ENCODE data around the gene KTN1.

Gene KTN1

GRCh38 chr14:55572578-55572977 lies 7.4 kb upstream of the KTN1 start:
- no peak for DNase-seq (ENCODE audit: low read depth)

- no peak for DNase-seq (ENCODE audit: low read depth)
These were observed 5.0 kb upstream of the KTN1 start for GRCh38 chr14:55574988-55575387.

- DNase-seq (ENCODE audit: low read depth): peak; percentile 46
These were observed 2.8 kb upstream of the KTN1 start for GRCh38 chr14:55577229-55577628.

GRCh38 chr14:55578511-55578910 lies 1.5 kb upstream of the KTN1 start:
- no peak for DNase-seq (ENCODE audit: low read depth)

GRCh38 chr14:55580470-55581341 lies 699 bp downstream of the KTN1 start:
- DNase-seq (ENCODE audit: low read depth): peak; percentile 50

- DNase-seq (ENCODE audit: low read depth): no peak
These were observed 1.4 kb downstream of the KTN1 start for GRCh38 chr14:55581342-55581771.

GRCh38 chr14:55582746-55583145 lies 2.7 kb downstream of the KTN1 start:
- DNase-seq (ENCODE audit: low read depth): no peak

GRCh38 chr14:55583942-55584468 lies 4.0 kb downstream of the KTN1 start:
- no peak for DNase-seq (ENCODE audit: low read depth)

- DNase-seq (ENCODE audit: low read depth): peak; percentile 65
These were observed 5.8 kb downstream of the KTN1 start for GRCh38 chr14:55585854-55586253.

GRCh38 chr14:55586411-55586810 lies 6.4 kb downstream of the KTN1 start:
- peak; percentile 27 for DNase-seq (ENCODE audit: low read depth)

GRCh38 chr14:55587847-55588246 lies 7.8 kb downstream of the KTN1 start:
- DNase-seq (ENCODE audit: low read depth): no peak

GRCh38 chr14:55588259-55588699 lies 8.3 kb downstream of the KTN1 start:
- DNase-seq (ENCODE audit: low read depth): peak; percentile 53

- DNase-seq (ENCODE audit: low read depth): no peak
These were observed 9.2 kb downstream of the KTN1 start for GRCh38 chr14:55589171-55589570.

- DNase-seq (ENCODE audit: low read depth): no peak
These were observed 12.4 kb downstream of the KTN1 start for GRCh38 chr14:55592436-55592835.

- DNase-seq (ENCODE audit: low read depth): no peak
These were observed 13.7 kb downstream of the KTN1 start for GRCh38 chr14:55593698-55594097.

GRCh38 chr14:55599250-55599879 lies 19.4 kb downstream of the KTN1 start:
- no peak for DNase-seq (ENCODE audit: low read depth)

GRCh38 chr14:55600784-55601561 lies 21.0 kb downstream of the KTN1 start:
- peak; percentile 83 for DNase-seq (ENCODE audit: low read depth)

GRCh38 chr14:55603401-55603953 lies 23.5 kb downstream of the KTN1 start:
- no peak for DNase-seq (ENCODE audit: low read depth)

- DNase-seq (ENCODE audit: low read depth): no peak
These were observed 24.5 kb downstream of the KTN1 start for GRCh38 chr14:55604488-55604887.

GRCh38 chr14:55604900-55605418 lies 25.0 kb downstream of the KTN1 start:
- DNase-seq (ENCODE audit: low read depth): no peak

- DNase-seq (ENCODE audit: low read depth): peak; percentile 29
These were observed 25.8 kb downstream of the KTN1 start for GRCh38 chr14:55605793-55606192.

- no peak for DNase-seq (ENCODE audit: low read depth)
These were observed 27.4 kb downstream of the KTN1 start for GRCh38 chr14:55607386-55607785.

All from EH (cell line).